ENCODE data around the gene FIG4.

FIG4 gene

DNA sequence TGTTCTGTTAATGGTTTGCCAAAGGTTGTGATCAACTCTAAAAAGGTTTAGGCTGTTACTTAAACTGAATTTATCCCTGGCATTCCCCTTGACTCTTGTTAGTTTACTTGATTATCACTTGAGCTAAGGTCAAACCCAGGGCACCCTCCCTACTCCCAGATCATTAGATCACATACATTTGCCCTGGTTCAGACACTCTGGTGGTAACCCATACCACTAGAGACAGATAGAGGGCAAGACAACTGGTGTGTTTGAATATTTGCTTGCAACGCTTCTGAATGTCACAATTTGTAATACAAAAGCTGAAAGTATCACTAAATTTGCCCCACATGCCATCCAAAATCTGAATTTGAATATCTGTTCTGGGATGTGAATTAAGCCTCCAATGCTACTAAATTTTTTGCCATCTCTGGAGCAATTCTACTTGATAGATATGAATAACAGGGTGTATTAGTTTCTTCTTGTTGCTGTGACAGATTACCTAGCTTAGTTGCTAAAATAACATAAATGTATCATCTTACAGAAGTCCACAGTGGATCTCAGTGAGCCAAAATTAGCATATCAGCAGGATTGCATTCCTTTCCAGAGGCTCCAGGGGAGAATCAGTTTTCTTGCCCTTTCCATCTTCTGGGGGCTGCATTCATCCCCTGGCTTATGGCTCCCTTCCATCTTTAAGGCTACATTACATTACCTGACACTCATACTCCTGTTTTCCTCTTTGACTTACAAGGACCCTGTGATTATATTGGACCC lies 45.4 kb downstream of the FIG4 start:
- Histone ChIP-seq H3K27ac (no peak overlapping the region), H3K27me3 (ENCODE audit: control insufficient read depth, insufficient read depth, low read length) (no peaks in the 10 kb centered on the region), H3K4me2 (ENCODE audit: low read length) (no peak overlapping the region), H2AFZ (no peak overlapping the region), H3K4me1 (peaks cover 4% of the 10 kb centered on the region), H3K9me3 (ENCODE audit: control insufficient read depth, low read length) (no peaks in the 10 kb centered on the region), H3K36me3 (ENCODE audit: control insufficient read depth, insufficient read depth, low read length) (no peaks in the 10 kb centered on the region), H3K79me2 (no peaks in the 10 kb centered on the region), H3K9ac (no peak overlapping the region), H3K4me3 (ENCODE audit: low read depth, low read length) (no peak overlapping the region)
- TF ChIP-seq, protein P1, sequence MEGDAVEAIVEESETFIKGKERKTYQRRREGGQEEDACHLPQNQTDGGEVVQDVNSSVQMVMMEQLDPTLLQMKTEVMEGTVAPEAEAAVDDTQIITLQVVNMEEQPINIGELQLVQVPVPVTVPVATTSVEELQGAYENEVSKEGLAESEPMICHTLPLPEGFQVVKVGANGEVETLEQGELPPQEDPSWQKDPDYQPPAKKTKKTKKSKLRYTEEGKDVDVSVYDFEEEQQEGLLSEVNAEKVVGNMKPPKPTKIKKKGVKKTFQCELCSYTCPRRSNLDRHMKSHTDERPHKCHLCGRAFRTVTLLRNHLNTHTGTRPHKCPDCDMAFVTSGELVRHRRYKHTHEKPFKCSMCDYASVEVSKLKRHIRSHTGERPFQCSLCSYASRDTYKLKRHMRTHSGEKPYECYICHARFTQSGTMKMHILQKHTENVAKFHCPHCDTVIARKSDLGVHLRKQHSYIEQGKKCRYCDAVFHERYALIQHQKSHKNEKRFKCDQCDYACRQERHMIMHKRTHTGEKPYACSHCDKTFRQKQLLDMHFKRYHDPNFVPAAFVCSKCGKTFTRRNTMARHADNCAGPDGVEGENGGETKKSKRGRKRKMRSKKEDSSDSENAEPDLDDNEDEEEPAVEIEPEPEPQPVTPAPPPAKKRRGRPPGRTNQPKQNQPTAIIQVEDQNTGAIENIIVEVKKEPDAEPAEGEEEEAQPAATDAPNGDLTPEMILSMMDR (IDR thresholded peaks at IDR 0.05) = no peak

GRCh38 chr6:109738255-109738654 lies 47.2 kb downstream of the FIG4 start:
- no peak overlapping the region for H2AFZ ChIP-seq
- no peaks in the 10 kb centered on the region for H3K27me3 ChIP-seq (ENCODE audit: control insufficient read depth, insufficient read depth, low read length)
- no peaks in the 10 kb centered on the region for H3K36me3 ChIP-seq (ENCODE audit: control insufficient read depth, insufficient read depth, low read length)
- H3K4me2 ChIP-seq (ENCODE audit: low read length) = no peak overlapping the region
- H3K9me3 ChIP-seq (ENCODE audit: control insufficient read depth, low read length) = no peaks in the 10 kb centered on the region
- peaks cover 4% of the 10 kb centered on the region for H3K4me1 ChIP-seq
- H3K27ac ChIP-seq = no peak overlapping the region
- H3K4me3 ChIP-seq (ENCODE audit: low read depth, low read length) = no peak overlapping the region
- no peaks in the 10 kb centered on the region for H3K79me2 ChIP-seq
- no peak overlapping the region for H3K9ac ChIP-seq
- TF ChIP-seq, protein P1 (IDR thresholded peaks at IDR 0.05) = no peak

- H3K36me3 ChIP-seq (ENCODE audit: control insufficient read depth, insufficient read depth, low read length) = no peaks in the 10 kb centered on the region
- no peaks in the 10 kb centered on the region for H3K79me2 ChIP-seq
Observed at GRCh38 chr6:109738667-109739066, 47.6 kb downstream of the FIG4 start.

GRCh38 chr6:109739686-109740085 lies 48.6 kb downstream of the FIG4 start:
- Histone ChIP-seq H3K4me1 (peaks cover 4% of the 10 kb centered on the region), H2AFZ (no peak overlapping the region), H3K79me2 (no peaks in the 10 kb centered on the region), H3K27me3 (ENCODE audit: control insufficient read depth, insufficient read depth, low read length) (no peaks in the 10 kb centered on the region), H3K9ac (no peak overlapping the region), H3K36me3 (ENCODE audit: control insufficient read depth, insufficient read depth, low read length) (no peaks in the 10 kb centered on the region), H3K4me3 (ENCODE audit: low read depth, low read length) (no peak overlapping the region), H3K9me3 (ENCODE audit: control insufficient read depth, low read length) (no peaks in the 10 kb centered on the region), H3K27ac (no peak overlapping the region), H3K4me2 (ENCODE audit: low read length) (no peak overlapping the region)
- TF ChIP-seq, protein P1 (IDR thresholded peaks at IDR 0.05) = no peak

More at GRCh38 chr6:109738667-109739066, 47.6 kb downstream of the FIG4 start:
- Histone ChIP-seq H3K27ac (no peak overlapping the region), H3K9me3 (ENCODE audit: control insufficient read depth, low read length) (no peaks in the 10 kb centered on the region), H2AFZ (no peak overlapping the region), H3K4me2 (ENCODE audit: low read length) (no peak overlapping the region), H3K4me1 (peaks cover 4% of the 10 kb centered on the region), H3K4me3 (ENCODE audit: low read depth, low read length) (no peak overlapping the region), H3K9ac (no peak overlapping the region), H3K27me3 (ENCODE audit: control insufficient read depth, insufficient read depth, low read length) (no peaks in the 10 kb centered on the region)
- TF ChIP-seq, protein P1 (IDR thresholded peaks at IDR 0.05) = no peak

DNA sequence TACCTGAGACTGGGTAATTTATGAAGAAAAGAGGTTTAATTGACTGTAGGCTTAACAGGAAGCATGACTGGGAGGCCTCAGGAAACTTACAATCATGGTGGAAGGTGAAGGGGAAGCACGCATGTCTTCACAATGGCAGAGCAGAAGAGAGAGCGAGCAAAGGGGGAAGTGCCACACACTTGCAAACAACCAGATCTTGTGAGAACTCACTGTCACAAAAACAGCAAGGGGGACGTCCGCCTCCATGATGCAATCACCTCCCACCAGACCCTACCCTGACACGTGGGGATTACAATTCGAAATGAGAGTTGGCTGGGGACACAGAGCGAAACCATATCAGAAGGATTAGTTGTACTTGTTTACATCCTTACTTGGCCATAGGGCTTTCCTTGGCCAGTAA lies 49.7 kb downstream of the FIG4 start:
- TF ChIP-seq, protein P1 (IDR thresholded peaks at IDR 0.05) = no peak
- Histone ChIP-seq H3K4me1 (peaks cover 4% of the 10 kb centered on the region), H2AFZ (no peak overlapping the region), H3K27ac (no peak overlapping the region), H3K4me2 (ENCODE audit: low read length) (no peak overlapping the region), H3K36me3 (ENCODE audit: control insufficient read depth, insufficient read depth, low read length) (no peaks in the 10 kb centered on the region), H3K9ac (no peak overlapping the region), H3K9me3 (ENCODE audit: control insufficient read depth, low read length) (no peaks in the 10 kb centered on the region), H3K27me3 (ENCODE audit: control insufficient read depth, insufficient read depth, low read length) (no peaks in the 10 kb centered on the region), H3K4me3 (ENCODE audit: low read depth, low read length) (no peak overlapping the region), H3K79me2 (no peaks in the 10 kb centered on the region)
